ENCODE measurements around the gene ACTL6B. TPM values are rescaled to one million over a fixed set of nuclear protein-coding genes. Genes with fewer than 3 reads are reported as not detected.

Gene ACTL6B
- total and polyA plus RNA-seq, 9 of the 15 experiments (the other 6 are each of a cell fraction or from before 2014, with no cell fraction given): not detected

- Histone ChIP-seq H3K27ac (ENCODE audit: extremely low read depth, low read depth, low read length) (no peak overlapping the region), H3K9me3 (replicated peaks; ENCODE audit: control insufficient read depth, insufficient read depth, low read depth, low read length) (no peaks in the 10 kb centered on the region), H3K79me2 (ENCODE audit: control insufficient read depth, insufficient read depth, low read length) (no peaks in the 10 kb centered on the region), H3K4me2 (ENCODE audit: insufficient read depth, low read length) (no peak overlapping the region; the same call in 1 of the 2 replicates), H3K36me3 (ENCODE audit: control insufficient read depth, insufficient read depth, low read length) (no peaks in the 10 kb centered on the region), H3K27me3 (ENCODE audit: control insufficient read depth in 2 of 2, insufficient read depth in 2 of 2, low read length in 2 of 2) (peaks cover 4% of the 10 kb centered on the region in 2 experiments; a peak in 4 of 5 replicates), H4K20me1 (replicated peaks; ENCODE audit: control insufficient read depth, insufficient read depth, low read length) (no peaks in the 10 kb centered on the region), H3K9me1 (ENCODE audit: control insufficient read depth, insufficient read depth, low read length) (no peaks in the 10 kb centered on the region), H3K4me3 (no peak overlapping the region), H2AFZ (ENCODE audit: low read depth, low read length) (no peak overlapping the region), H3K4me1 (replicated peaks in 1 of 2; ENCODE audit: control insufficient read depth in 2 of 2, insufficient read depth in 2 of 2, low read length in 2 of 2) (peaks cover 0 to 29% of the 10 kb centered on the region in 2 experiments; a peak in 3 of 5 replicates), H3K9ac (ENCODE audit: insufficient read depth in 1 of 2, low read depth in 2 of 2, low read length in 2 of 2) (peak overlapping the region in 1 of 2 experiments; percentile 62; a peak in 2 of 4 replicates)
- peak in 1 of 4 experiments; percentile 5 for DNase-seq (ENCODE audit: extremely low read depth in 1 of 4, low spot score in 3 of 4)
- ChIA-PET CTCF (ENCODE audit: low intra/inter-chr PET ratio) (no interaction called here), POLR2A (interaction anchor here (0.6 kb wide), 1 partner anchor 31 kb away, joined by 3 read pairs; no protein-coding TSS in a partner anchor)
- WGBS (ENCODE audit: insufficient coverage, low coverage, missing lambda C conversion rate): 47% methylated on average over 15 of the region's 15 CpGs
- intact Hi-C loops (cut with micrococcal nuclease): no loop called here
- peak; percentile 41; the same call in 1 of the 3 replicates for ATAC-seq
- FAIRE-seq: peak; percentile 19
- in situ Hi-C loops (cut with MboI): no loop called here
- no TSS peak for BruUV-seq (replicated peaks)
- TF ChIP-seq, protein P1, sequence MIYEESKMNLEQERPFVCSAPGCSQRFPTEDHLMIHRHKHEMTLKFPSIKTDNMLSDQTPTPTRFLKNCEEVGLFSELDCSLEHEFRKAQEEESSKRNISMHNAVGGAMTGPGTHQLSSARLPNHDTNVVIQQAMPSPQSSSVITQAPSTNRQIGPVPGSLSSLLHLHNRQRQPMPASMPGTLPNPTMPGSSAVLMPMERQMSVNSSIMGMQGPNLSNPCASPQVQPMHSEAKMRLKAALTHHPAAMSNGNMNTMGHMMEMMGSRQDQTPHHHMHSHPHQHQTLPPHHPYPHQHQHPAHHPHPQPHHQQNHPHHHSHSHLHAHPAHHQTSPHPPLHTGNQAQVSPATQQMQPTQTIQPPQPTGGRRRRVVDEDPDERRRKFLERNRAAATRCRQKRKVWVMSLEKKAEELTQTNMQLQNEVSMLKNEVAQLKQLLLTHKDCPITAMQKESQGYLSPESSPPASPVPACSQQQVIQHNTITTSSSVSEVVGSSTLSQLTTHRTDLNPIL (CRISPR knock-in tag; IDR thresholded peaks at IDR 0.05): no peak
- TF ChIP-seq PPARD (CRISPR knock-in tag; IDR thresholded peaks at IDR 0.05) (no peak), NR2F6 (CRISPR knock-in tag; IDR thresholded peaks at IDR 0.05) (no peak), ZNF79 (CRISPR knock-in tag; IDR thresholded peaks at IDR 0.05; ENCODE audit: low read depth) (no peak), ZC3H8 (IDR thresholded peaks at IDR 0.05) (no peak), RFX7 (CRISPR knock-in tag; IDR thresholded peaks at IDR 0.05) (no peak), PYGO2 (tag; IDR thresholded peaks at IDR 0.05) (no peak), SRF (CRISPR knock-in tag; IDR thresholded peaks at IDR 0.05) (no peak), NR2C2 (CRISPR knock-in tag; IDR thresholded peaks at IDR 0.05) (no peak), NR2C2 (tag; IDR thresholded peaks at IDR 0.05) (no peak), RNF2 (IDR thresholded peaks at IDR 0.05) (no peak), NEUROD1 (IDR thresholded peaks at IDR 0.05; ENCODE audit: borderline replicate concordance, low read depth, low read length, partially characterized antibody) (no peak), ELF4 (CRISPR knock-in tag; IDR thresholded peaks at IDR 0.05) (no peak), HIVEP1 (CRISPR knock-in tag; IDR thresholded peaks at IDR 0.05) (no peak)
- TF ChIP-seq, protein P2, sequence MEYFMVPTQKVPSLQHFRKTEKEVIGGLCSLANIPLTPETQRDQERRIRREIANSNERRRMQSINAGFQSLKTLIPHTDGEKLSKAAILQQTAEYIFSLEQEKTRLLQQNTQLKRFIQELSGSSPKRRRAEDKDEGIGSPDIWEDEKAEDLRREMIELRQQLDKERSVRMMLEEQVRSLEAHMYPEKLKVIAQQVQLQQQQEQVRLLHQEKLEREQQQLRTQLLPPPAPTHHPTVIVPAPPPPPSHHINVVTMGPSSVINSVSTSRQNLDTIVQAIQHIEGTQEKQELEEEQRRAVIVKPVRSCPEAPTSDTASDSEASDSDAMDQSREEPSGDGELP (CRISPR knock-in tag; IDR thresholded peaks at IDR 0.05; ENCODE audit: borderline replicate concordance): no peak
- TF ChIP-seq, protein P3, sequence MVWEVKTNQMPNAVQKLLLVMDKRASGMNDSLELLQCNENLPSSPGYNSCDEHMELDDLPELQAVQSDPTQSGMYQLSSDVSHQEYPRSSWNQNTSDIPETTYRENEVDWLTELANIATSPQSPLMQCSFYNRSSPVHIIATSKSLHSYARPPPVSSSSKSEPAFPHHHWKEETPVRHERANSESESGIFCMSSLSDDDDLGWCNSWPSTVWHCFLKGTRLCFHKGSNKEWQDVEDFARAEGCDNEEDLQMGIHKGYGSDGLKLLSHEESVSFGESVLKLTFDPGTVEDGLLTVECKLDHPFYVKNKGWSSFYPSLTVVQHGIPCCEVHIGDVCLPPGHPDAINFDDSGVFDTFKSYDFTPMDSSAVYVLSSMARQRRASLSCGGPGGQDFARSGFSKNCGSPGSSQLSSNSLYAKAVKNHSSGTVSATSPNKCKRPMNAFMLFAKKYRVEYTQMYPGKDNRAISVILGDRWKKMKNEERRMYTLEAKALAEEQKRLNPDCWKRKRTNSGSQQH (CRISPR knock-in tag; IDR thresholded peaks at IDR 0.05): no peak
- TF ChIP-seq, protein P4, sequence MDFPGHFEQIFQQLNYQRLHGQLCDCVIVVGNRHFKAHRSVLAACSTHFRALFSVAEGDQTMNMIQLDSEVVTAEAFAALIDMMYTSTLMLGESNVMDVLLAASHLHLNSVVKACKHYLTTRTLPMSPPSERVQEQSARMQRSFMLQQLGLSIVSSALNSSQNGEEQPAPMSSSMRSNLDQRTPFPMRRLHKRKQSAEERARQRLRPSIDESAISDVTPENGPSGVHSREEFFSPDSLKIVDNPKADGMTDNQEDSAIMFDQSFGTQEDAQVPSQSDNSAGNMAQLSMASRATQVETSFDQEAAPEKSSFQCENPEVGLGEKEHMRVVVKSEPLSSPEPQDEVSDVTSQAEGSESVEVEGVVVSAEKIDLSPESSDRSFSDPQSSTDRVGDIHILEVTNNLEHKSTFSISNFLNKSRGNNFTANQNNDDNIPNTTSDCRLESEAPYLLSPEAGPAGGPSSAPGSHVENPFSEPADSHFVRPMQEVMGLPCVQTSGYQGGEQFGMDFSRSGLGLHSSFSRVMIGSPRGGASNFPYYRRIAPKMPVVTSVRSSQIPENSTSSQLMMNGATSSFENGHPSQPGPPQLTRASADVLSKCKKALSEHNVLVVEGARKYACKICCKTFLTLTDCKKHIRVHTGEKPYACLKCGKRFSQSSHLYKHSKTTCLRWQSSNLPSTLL (IDR thresholded peaks at IDR 0.05): no peak; the same call in 1 of the 2 replicates
Observed at GRCh38 chr7:100649826-100650565, 6.3 kb downstream of the ACTL6B start.

Measured in K562 (cell line).